IPS-18a (cell line): ENCODE data around the gene DNMT3A.

Experiments used
- H3K27ac ChIP-seq: one replicate; pipeline ENCODE4 v1.5.1; 2013; ENCODE audit warnings: low read length
- H3K27me3 ChIP-seq: one replicate; pipeline ENCODE4 v1.6.1; 2013; ENCODE audit warnings: mild to moderate bottlenecking, low read length; ENCODE audit not compliant: control insufficient read depth, insufficient read depth
- H3K36me3 ChIP-seq: one replicate; pipeline ENCODE4 v1.6.1; 2013; ENCODE audit warnings: low read depth, low read length; ENCODE audit not compliant: control insufficient read depth
- H3K4me1 ChIP-seq: one replicate; pipeline ENCODE4 v1.6.1; 2013; ENCODE audit warnings: low read depth, low read length; ENCODE audit not compliant: control insufficient read depth
- H3K4me3 ChIP-seq: one replicate; pipeline ENCODE4 v1.5.1; 2013; ENCODE audit warnings: low read length
- H3K9ac ChIP-seq: one replicate; pipeline ENCODE4 v1.6.1; 2013; ENCODE audit warnings: mild to moderate bottlenecking, low read length, moderate library complexity
- H3K9me3 ChIP-seq: one replicate; pipeline ENCODE4 v1.6.1; 2013; ENCODE audit warnings: low read depth, low read length; ENCODE audit not compliant: control insufficient read depth

DNMT3A gene

GRCh38 chr2:25331686-25332365, 9.9 kb downstream of the DNMT3A start:
- H3K36me3 ChIP-seq: no peaks in the 10 kb centered on the region
- H3K4me1 ChIP-seq: peaks cover 32% of the 10 kb centered on the region
- H3K27me3 ChIP-seq: no peaks in the 10 kb centered on the region
- H3K9me3 ChIP-seq: no peaks in the 10 kb centered on the region
- no peak overlapping the region for H3K9ac ChIP-seq
- no peak overlapping the region for H3K27ac ChIP-seq
- no peak overlapping the region for H3K4me3 ChIP-seq

GRCh38 chr2:25330937-25331336, 10.8 kb downstream of the DNMT3A start:
- no peaks in the 10 kb centered on the region for H3K9me3 ChIP-seq
- no peaks in the 10 kb centered on the region for H3K36me3 ChIP-seq
- H3K4me1 ChIP-seq: peaks cover 23% of the 10 kb centered on the region
- H3K4me3 ChIP-seq: no peak overlapping the region
- H3K27ac ChIP-seq: no peak overlapping the region
- no peak overlapping the region for H3K9ac ChIP-seq
- no peaks in the 10 kb centered on the region for H3K27me3 ChIP-seq

- Histone ChIP-seq H3K27me3 (no peaks in the 10 kb centered on the region), H3K4me1 (peaks cover 19% of the 10 kb centered on the region), H3K9ac (no peak overlapping the region), H3K27ac (no peak overlapping the region), H3K4me3 (no peak overlapping the region), H3K36me3 (no peaks in the 10 kb centered on the region), H3K9me3 (no peaks in the 10 kb centered on the region)
These were observed 11.5 kb downstream of the DNMT3A start for GRCh38 chr2:25330273-25330672.

GRCh38 chr2:25328152-25329085, 13.3 kb downstream of the DNMT3A start:
- H3K4me3 ChIP-seq: no peak overlapping the region
- no peaks in the 10 kb centered on the region for H3K9me3 ChIP-seq
- H3K27me3 ChIP-seq: no peaks in the 10 kb centered on the region
- peaks cover under 1% of the 10 kb centered on the region for H3K4me1 ChIP-seq
- no peak overlapping the region for H3K9ac ChIP-seq
- H3K36me3 ChIP-seq: no peaks in the 10 kb centered on the region
- H3K27ac ChIP-seq: no peak overlapping the region

GRCh38 chr2:25326326-25327013, 15.3 kb downstream of the DNMT3A start:
- H3K36me3 ChIP-seq: no peaks in the 10 kb centered on the region
- H3K9ac ChIP-seq: no peak overlapping the region
- H3K27ac ChIP-seq: no peak overlapping the region
- H3K9me3 ChIP-seq: no peaks in the 10 kb centered on the region
- H3K4me1 ChIP-seq: peaks cover 8% of the 10 kb centered on the region
- no peaks in the 10 kb centered on the region for H3K27me3 ChIP-seq
- H3K4me3 ChIP-seq: no peak overlapping the region

DNA sequence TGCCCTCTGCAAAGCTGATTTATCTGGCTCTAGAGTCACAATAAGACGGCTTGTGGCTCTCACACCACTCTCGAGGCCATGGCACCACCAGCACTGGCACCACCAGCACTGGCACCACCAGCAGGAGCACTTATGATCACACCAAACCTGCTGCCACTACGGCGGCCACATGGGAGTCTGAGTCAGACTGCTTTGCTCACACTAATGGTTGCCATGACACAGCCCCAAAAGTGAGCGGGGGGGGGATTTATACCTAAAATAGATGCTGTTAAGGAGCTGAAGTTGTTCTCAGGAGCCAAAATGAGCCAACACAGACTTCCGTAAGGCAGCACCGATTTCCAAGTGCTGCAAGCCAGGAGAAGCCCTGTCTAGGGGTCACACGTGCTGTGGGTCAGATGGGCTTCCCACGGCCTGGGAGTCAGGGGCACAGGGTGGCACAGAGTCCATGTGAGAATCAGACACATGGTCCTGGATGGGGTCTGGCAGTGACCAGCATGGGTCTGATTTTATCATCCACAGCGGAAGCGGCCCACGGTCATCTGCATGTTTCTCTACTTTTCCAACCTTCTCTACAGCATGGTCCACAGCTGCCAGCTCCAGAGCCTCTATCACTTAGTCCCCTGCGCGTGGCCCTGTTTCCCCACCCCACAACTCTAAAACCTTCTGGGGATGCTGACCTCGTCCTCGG, 16.7 kb downstream of the DNMT3A start:
- H3K27ac ChIP-seq: no peak overlapping the region
- no peaks in the 10 kb centered on the region for H3K36me3 ChIP-seq
- no peak overlapping the region for H3K4me3 ChIP-seq
- H3K9me3 ChIP-seq: no peaks in the 10 kb centered on the region
- H3K27me3 ChIP-seq: no peaks in the 10 kb centered on the region
- H3K9ac ChIP-seq: no peak overlapping the region
- H3K4me1 ChIP-seq: peaks cover 8% of the 10 kb centered on the region

GRCh38 chr2:25324251-25324650, 17.5 kb downstream of the DNMT3A start:
- Histone ChIP-seq H3K36me3 (no peaks in the 10 kb centered on the region), H3K27me3 (no peaks in the 10 kb centered on the region), H3K27ac (no peak overlapping the region)

GRCh38 chr2:25323610-25324189, 18.0 kb downstream of the DNMT3A start:
- no peak overlapping the region for H3K4me3 ChIP-seq

More at GRCh38 chr2:25324251-25324650, 17.5 kb downstream of the DNMT3A start:
- Histone ChIP-seq H3K4me1 (peaks cover 8% of the 10 kb centered on the region), H3K9me3 (no peaks in the 10 kb centered on the region), H3K4me3 (no peak overlapping the region), H3K9ac (no peak overlapping the region)

DNA sequence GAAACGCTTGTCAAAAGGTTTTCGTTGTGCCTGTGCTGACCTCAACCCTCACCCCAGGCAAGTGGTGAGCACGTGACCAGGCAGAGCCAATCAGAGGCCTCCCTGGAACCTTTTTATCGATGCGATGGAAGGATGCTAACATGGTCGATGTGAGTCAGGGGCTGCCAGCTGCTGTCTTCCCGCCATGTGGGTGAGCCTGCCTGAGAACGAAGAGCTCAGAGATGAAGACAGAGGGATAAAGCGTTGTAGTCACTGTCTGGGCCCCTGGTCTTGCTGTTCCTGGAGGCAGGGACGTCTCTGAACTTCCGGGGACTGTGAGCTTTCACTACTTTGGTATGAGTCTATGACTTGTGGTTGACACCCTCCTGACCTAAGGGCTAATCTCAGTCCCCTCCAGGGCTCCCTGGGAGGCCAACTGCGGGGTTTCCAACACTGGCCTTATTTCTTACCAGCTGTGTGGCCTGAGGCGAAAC, 18.6 kb downstream of the DNMT3A start:
- H3K9me3 ChIP-seq: no peaks in the 10 kb centered on the region
- no peak overlapping the region for H3K9ac ChIP-seq
- H3K36me3 ChIP-seq: no peaks in the 10 kb centered on the region
- no peak overlapping the region for H3K4me3 ChIP-seq
- H3K27me3 ChIP-seq: no peaks in the 10 kb centered on the region
- H3K4me1 ChIP-seq: peaks cover 8% of the 10 kb centered on the region
- no peak overlapping the region for H3K27ac ChIP-seq

More at GRCh38 chr2:25323610-25324189, 18.0 kb downstream of the DNMT3A start:
- no peaks in the 10 kb centered on the region for H3K36me3 ChIP-seq
- H3K4me1 ChIP-seq: peaks cover 8% of the 10 kb centered on the region
- no peak overlapping the region for H3K9ac ChIP-seq
- H3K9me3 ChIP-seq: no peaks in the 10 kb centered on the region
- H3K27me3 ChIP-seq: no peaks in the 10 kb centered on the region
- no peak overlapping the region for H3K27ac ChIP-seq

- peaks cover 8% of the 10 kb centered on the region for H3K4me1 ChIP-seq
- no peak overlapping the region for H3K9ac ChIP-seq
- H3K27ac ChIP-seq: no peak overlapping the region
- no peaks in the 10 kb centered on the region for H3K36me3 ChIP-seq
- H3K4me3 ChIP-seq: no peak overlapping the region
- H3K27me3 ChIP-seq: no peaks in the 10 kb centered on the region
- no peaks in the 10 kb centered on the region for H3K9me3 ChIP-seq
These were observed 19.4 kb downstream of the DNMT3A start for GRCh38 chr2:25322312-25322711.
